DND-41 (cell line): ENCODE measurements around the gene ZNF14.

ENCODE experiments used
- CTCF ChIP-seq: IDR thresholded peaks from 2 replicates; pipeline ENCODE4 v1.5.1; 2012; ENCODE audit warnings: borderline replicate concordance, low read length, moderate library complexity, mild to moderate bottlenecking; ENCODE audit not compliant: poor library complexity, severe bottlenecking; ENCODE audit errors: extremely low read depth
- EZH2 ChIP-seq: IDR thresholded peaks from 3 replicates; pipeline ENCODE4 v1.6.1; 2012; ENCODE audit warnings: borderline replicate concordance, low read depth, mild to moderate bottlenecking, moderate library complexity, low read length, inconsistent platforms; ENCODE audit not compliant: severe bottlenecking

- no peak for TF ChIP-seq CTCF
- no peak for TF ChIP-seq EZH2
These were observed 10.3 kb upstream of the ZNF14 start for GRCh38 chr19:19743176-19743575.
